Measurements from ENCODE around the gene ADPRS.

The ADPRS gene

GRCh38 chr1:36115931-36116330, 27.2 kb downstream of the ADPRS start:
- DNase-seq (ENCODE audit: insufficient read length, low spot score): no peak
- FAIRE-seq: no peak
- no peak for TF ChIP-seq CTCF (IDR thresholded peaks at IDR 0.05; ENCODE audit: insufficient read depth, missing control alignments)

GRCh38 chr1:36116901-36117300, 28.2 kb downstream of the ADPRS start:
- TF ChIP-seq CTCF (IDR thresholded peaks at IDR 0.05; ENCODE audit: insufficient read depth, missing control alignments): no peak
- DNase-seq (ENCODE audit: insufficient read length, low spot score): no peak
- FAIRE-seq: no peak

GRCh38 chr1:36118447-36119204, 29.9 kb downstream of the ADPRS start:
- no peak for TF ChIP-seq CTCF (IDR thresholded peaks at IDR 0.05; ENCODE audit: insufficient read depth, missing control alignments)
- FAIRE-seq (no peak), DNase-seq (ENCODE audit: insufficient read length, low spot score) (no peak)

- DNase-seq (ENCODE audit: insufficient read length, low spot score) (no peak), FAIRE-seq (no peak)
These were observed 30.8 kb downstream of the ADPRS start for GRCh38 chr1:36119456-36119855.

GRCh38 chr1:36122062-36123030, 33.7 kb downstream of the ADPRS start:
- DNase-seq (ENCODE audit: insufficient read length, low spot score) (no peak), FAIRE-seq (no peak)
- no peak for TF ChIP-seq CTCF (IDR thresholded peaks at IDR 0.05; ENCODE audit: insufficient read depth, missing control alignments)

More at GRCh38 chr1:36119456-36119855, 30.8 kb downstream of the ADPRS start:
- no peak for TF ChIP-seq CTCF (IDR thresholded peaks at IDR 0.05; ENCODE audit: insufficient read depth, missing control alignments)

GRCh38 chr1:36123356-36123755, 34.7 kb downstream of the ADPRS start:
- DNase-seq (ENCODE audit: insufficient read length, low spot score): no peak
- no peak for FAIRE-seq

More at GRCh38 chr1:36123356-36123755, 34.7 kb downstream of the ADPRS start:
- no peak for TF ChIP-seq CTCF (IDR thresholded peaks at IDR 0.05; ENCODE audit: insufficient read depth, missing control alignments)
